ENCODE data around the gene PRDM16.

GRCh38 chr1:3068564-3069431 is at the start of gene PRDM16:
- TF ChIP-seq EZH2 (IDR thresholded peaks at IDR 0.05; ENCODE audit: low read length) (peak; percentile 76), CTCF (optimal IDR thresholded peaks at IDR 0.05 in 1 of 3, IDR thresholded peaks at IDR 0.05 in 1 of 3, conservative IDR thresholded peaks at IDR 0.05 in 1 of 3; ENCODE audit: extremely low read depth in 1 of 3, insufficient read depth in 2 of 3, low read length in 3 of 3) (no peak)
